Measurements from ENCODE around the gene PPP1CA.

PPP1CA gene

GRCh38 chr11:67366961-67367760 lies 34.5 kb downstream of the PPP1CA start:
- DNase-seq, result no peak

- peak; percentile 41 for DNase-seq
Observed at GRCh38 chr11:67366546-67366945, 35.1 kb downstream of the PPP1CA start.

GRCh38 chr11:67365736-67366444 lies 35.8 kb downstream of the PPP1CA start:
- no peak for DNase-seq

- no peak for DNase-seq
Observed at GRCh38 chr11:67364783-67365722, 36.6 kb downstream of the PPP1CA start.

- DNase-seq, result no peak
Observed at GRCh38 chr11:67364169-67364568, 37.5 kb downstream of the PPP1CA start.

GRCh38 chr11:67357831-67358670 lies 43.6 kb downstream of the PPP1CA start:
- no peak for DNase-seq

GRCh38 chr11:67356864-67357561 lies 44.6 kb downstream of the PPP1CA start:
- peak; percentile 92 for DNase-seq

- DNase-seq, result no peak
Observed at GRCh38 chr11:67356387-67356863, 45.2 kb downstream of the PPP1CA start.

GRCh38 chr11:67355794-67356386 lies 45.8 kb downstream of the PPP1CA start:
- no peak for DNase-seq

- DNase-seq, result no peak
Observed at GRCh38 chr11:67355023-67355793, 46.5 kb downstream of the PPP1CA start.

GRCh38 chr11:67354075-67355022 lies 47.3 kb downstream of the PPP1CA start:
- no peak for DNase-seq

- DNase-seq, result peak; percentile 97
Observed at GRCh38 chr11:67353317-67354074, 48.2 kb downstream of the PPP1CA start, which contains the start of gene POLD4. Gene POLD4, minus strand, starts transcription at chr11:67353546. Its CDS starts 147 bp downstream, at chr11:67353399.

- no peak for DNase-seq
Observed at GRCh38 chr11:67352546-67353316, 48.9 kb downstream of the PPP1CA start.

- peak; percentile 88 for DNase-seq
Observed at GRCh38 chr11:67351275-67352005, 50.2 kb downstream of the PPP1CA start.

GRCh38 chr11:67349928-67350465 lies 51.7 kb downstream of the PPP1CA start:
- DNase-seq, result no peak

GRCh38 chr11:67349457-67349856 lies 52.2 kb downstream of the PPP1CA start:
- DNase-seq, result no peak

Measured in eye (tissue), 1 donor.